H1 (cell line): ENCODE data around the gene RAB35. TPM values are rescaled to one million over a fixed set of nuclear protein-coding genes. Genes with fewer than 3 reads are reported as not detected.

Experiments
- CTCF ChIA-PET: fragments of 300-600 bp; sonication (Branson Sonifier 250); formaldehyde crosslinking; loops from one replicate; lab custom pipeline; 2021; ENCODE audit not compliant: partially characterized antibody; lab: Charles Lee
- POLR2A ChIA-PET: fragments of 300-600 bp; sonication (Branson Sonifier 250); formaldehyde crosslinking; loops from one replicate; lab custom pipeline; 2021; ENCODE audit warnings: inconsistent platforms; ENCODE audit not compliant: partially characterized antibody; lab: Charles Lee
- DNase-seq, 2 experiments: peaks; one replicate each; pipeline versions ENCODE4 v3.0.0 to v3.0.0-alpha.2; 2010 to 2022; ENCODE audit warnings: low spot score in 2 of 2, low read depth in 1 of 2, mixed read lengths in 1 of 2
- FAIRE-seq: peaks from 2 replicates; lab custom pipeline; 2011; peaks lifted over from hg19 to GRCh38; lab: Jason Lieb, UNC
- H2AFZ ChIP-seq: 2 replicates; pipeline ENCODE4 v1.8.1; 2012; ENCODE audit warnings: low read length, inconsistent platforms
- H2AK5ac ChIP-seq: 2 replicates; pipeline ENCODE4 v1.6.1; 2013; ENCODE audit warnings: low read depth, low read length
- H2BK120ac ChIP-seq: replicated peaks from 2 replicates; pipeline ENCODE3; 2013; ENCODE audit warnings: low read depth, low read length, inconsistent platforms
- H2BK12ac ChIP-seq: 2 replicates; pipeline ENCODE4 v1.6.1; 2013; ENCODE audit warnings: low read depth, low read length
- H2BK15ac ChIP-seq: 2 replicates; pipeline ENCODE4 v1.6.1; 2013; ENCODE audit warnings: low read length
- H2BK20ac ChIP-seq: 2 replicates; pipeline ENCODE4 v1.6.1; 2013; ENCODE audit warnings: low read length
- H2BK5ac ChIP-seq: 2 replicates; pipeline ENCODE4 v1.6.1; 2013; ENCODE audit warnings: low read depth, low read length
- H3K14ac ChIP-seq: 2 replicates; pipeline ENCODE4 v1.6.1; 2013; ENCODE audit warnings: inconsistent platforms; ENCODE audit not compliant: insufficient read length
- H3K18ac ChIP-seq: 2 replicates; pipeline ENCODE4 v1.6.1; 2013; ENCODE audit warnings: low read length; ENCODE audit errors: extremely low read depth
- H3K23ac ChIP-seq: 2 replicates; pipeline ENCODE4 v1.6.1; 2013; ENCODE audit warnings: inconsistent platforms; ENCODE audit not compliant: insufficient read length
- H3K23me2 ChIP-seq: 2 replicates; pipeline ENCODE4 v1.6.1; 2013; ENCODE audit warnings: low read depth, low read length
- H3K27ac ChIP-seq: 2 replicates; pipeline ENCODE4 v1.6.1; 2011; ENCODE audit warnings: low read depth, low read length, inconsistent platforms
- H3K27me3 ChIP-seq, 4 experiments: replicated peaks in 1 of 4; 1 replicate in 1 of 4; 2 replicates in 3 of 4; pipeline versions ENCODE4 v1.6.1 to v1.8.1; 2011 to 2013; ENCODE audit warnings: low read length in 3 of 4, mild to moderate bottlenecking in 3 of 4, inconsistent platforms in 2 of 4, mixed read lengths in 2 of 4, moderate library complexity in 1 of 4; ENCODE audit not compliant: control insufficient read depth in 3 of 4, insufficient read depth in 3 of 4; ENCODE audit errors: extremely low read depth in 1 of 4
- H3K36me3 ChIP-seq, 4 experiments: 2 replicates each; pipeline versions ENCODE4 v1.6.1 to v1.8.1; 2011 to 2013; ENCODE audit warnings: mild to moderate bottlenecking in 4 of 4, low read length in 3 of 4, moderate library complexity in 2 of 4, control low read depth in 1 of 4, inconsistent platforms in 1 of 4; ENCODE audit not compliant: insufficient read depth in 4 of 4, control insufficient read depth in 2 of 4
- H3K4ac ChIP-seq: replicated peaks from 2 replicates; pipeline ENCODE3; 2013; ENCODE audit warnings: low read length, low read depth, mixed read lengths, inconsistent platforms; ENCODE audit not compliant: insufficient read length
- H3K4me1 ChIP-seq, 4 experiments: replicated peaks in 1 of 4; 1 replicate in 1 of 4; 2 replicates in 3 of 4; pipeline versions ENCODE4 v1.6.1 to v1.8.1; 2011 to 2013; ENCODE audit warnings: low read length in 3 of 4, inconsistent platforms in 2 of 4, mixed read lengths in 1 of 4; ENCODE audit not compliant: insufficient read depth in 4 of 4, control insufficient read depth in 3 of 4
- H3K4me2 ChIP-seq, 2 experiments: 2 replicates each; pipeline versions ENCODE4 v1.6.1 to v1.8.1; 2011 to 2013; ENCODE audit warnings: low read depth in 2 of 2, low read length in 2 of 2, control low read depth in 1 of 2, inconsistent platforms in 1 of 2, mild to moderate bottlenecking in 1 of 2; ENCODE audit not compliant: insufficient read depth in 1 of 2
- H3K4me3 ChIP-seq, 4 experiments: fragments of 200-600, 300-600 bp in 1 of 4; sonication (generic), shearing (Covaris generic), sonication (Bioruptor Twin) in 1 of 4; 2 replicates each; pipeline versions ENCODE4 v1.5.1 to v1.8.1; 2011 to 2016; ENCODE audit warnings: low read length in 4 of 4, low read depth in 3 of 4, control low read depth in 2 of 4, inconsistent platforms in 2 of 4, mild to moderate bottlenecking in 2 of 4, mixed read lengths in 1 of 4, moderate library complexity in 1 of 4; ENCODE audit not compliant: insufficient read depth in 2 of 4; ENCODE audit errors: extremely low read depth in 1 of 4
- H3K56ac ChIP-seq: replicated peaks from 2 replicates; pipeline ENCODE3; 2013; ENCODE audit warnings: low read depth, mild to moderate bottlenecking, mixed read lengths, low read length, inconsistent platforms; ENCODE audit not compliant: insufficient read length
- H3K79me1 ChIP-seq: 2 replicates; pipeline ENCODE4 v1.6.1; 2013; ENCODE audit warnings: low read depth, low read length, control low read depth
- H3K79me2 ChIP-seq, 2 experiments: 2 replicates each; pipeline versions ENCODE4 v1.6.1 to v1.8.1; 2012 to 2013; ENCODE audit warnings: low read length in 2 of 2, mild to moderate bottlenecking in 2 of 2, inconsistent platforms in 1 of 2; ENCODE audit not compliant: insufficient read depth in 2 of 2, control insufficient read depth in 1 of 2
- H3K9ac ChIP-seq, 4 experiments: replicated peaks in 1 of 4; 1 replicate in 1 of 4; 2 replicates in 3 of 4; pipeline versions ENCODE4 v1.6.1 to v1.8.1; 2011 to 2013; ENCODE audit warnings: low read depth in 3 of 4, low read length in 3 of 4, control low read depth in 2 of 4, mild to moderate bottlenecking in 2 of 4, moderate library complexity in 2 of 4, inconsistent platforms in 1 of 4; ENCODE audit errors: extremely low read depth in 1 of 4
- H3K9me3 ChIP-seq, 2 experiments: 2 replicates each; pipeline versions ENCODE4 v1.6.1 to v1.8.1; 2012 to 2013; ENCODE audit warnings: mild to moderate bottlenecking in 2 of 2, moderate library complexity in 2 of 2, control low read depth in 1 of 2, inconsistent platforms in 1 of 2, low read depth in 1 of 2, low read length in 1 of 2, mixed read lengths in 1 of 2; ENCODE audit not compliant: insufficient read depth in 2 of 2
- H4K20me1 ChIP-seq, 2 experiments: replicated peaks in 1 of 2; 2 replicates each; pipeline versions ENCODE3 to v1.8.1; 2011 to 2013; ENCODE audit warnings: inconsistent platforms in 2 of 2, low read length in 2 of 2, mild to moderate bottlenecking in 1 of 2; ENCODE audit not compliant: insufficient read depth in 2 of 2, control insufficient read depth in 1 of 2
- H4K5ac ChIP-seq: 2 replicates; pipeline ENCODE4 v1.6.1; 2013; ENCODE audit warnings: low read length, low read depth, mixed read lengths, inconsistent platforms; ENCODE audit not compliant: insufficient read length
- H4K8ac ChIP-seq: 2 replicates; pipeline ENCODE4 v1.8.0; 2013; ENCODE audit warnings: mild to moderate bottlenecking, moderate library complexity, low read length, inconsistent platforms; ENCODE audit not compliant: insufficient read depth; ENCODE audit errors: extremely low read depth
- H4K91ac ChIP-seq: replicated peaks from 2 replicates; pipeline ENCODE3; 2013; ENCODE audit warnings: low read length, mixed read lengths, inconsistent platforms; ENCODE audit not compliant: insufficient read length
- ATF2 ChIP-seq: IDR thresholded peaks from 2 replicates; pipeline ENCODE4 v1.6.1; 2012; ENCODE audit warnings: low read length, inconsistent platforms
- CREB1 ChIP-seq: IDR thresholded peaks from 2 replicates; pipeline ENCODE4 v1.6.1; 2012; ENCODE audit warnings: inconsistent platforms
- EP300 ChIP-seq, 2 experiments: IDR thresholded peaks; 1 replicate in 1 of 2; 2 replicates in 1 of 2; pipeline ENCODE4 v1.6.1; 2011 to 2012; ENCODE audit warnings: low read depth in 2 of 2, low read length in 2 of 2, mild to moderate bottlenecking in 2 of 2, borderline replicate concordance in 1 of 2, inconsistent platforms in 1 of 2, moderate library complexity in 1 of 2
- HDAC6 ChIP-seq: IDR thresholded peaks from one replicate; pipeline ENCODE4 v1.7.1; 2012; ENCODE audit warnings: low read depth, mild to moderate bottlenecking, inconsistent platforms, low read length, moderate library complexity
- KDM4A ChIP-seq: IDR thresholded peaks from one replicate; pipeline ENCODE4 v1.7.1; 2012; ENCODE audit warnings: low read depth, mild to moderate bottlenecking, moderate library complexity, low read length, inconsistent platforms; ENCODE audit not compliant: severe bottlenecking
- KDM5A ChIP-seq: fragments of 200-600 bp; IDR thresholded peaks from 2 replicates; pipeline ENCODE4 v1.7.1; 2012; ENCODE audit warnings: mild to moderate bottlenecking, low read length, inconsistent platforms, mixed read lengths
- SAP30 ChIP-seq: fragments of 300-600 bp; sonication (generic); IDR thresholded peaks from 2 replicates; pipeline ENCODE4 v1.7.1; 2012; ENCODE audit warnings: low read length, moderate library complexity, mild to moderate bottlenecking, inconsistent platforms; ENCODE audit not compliant: insufficient read depth, insufficient replicate concordance
- SP2 ChIP-seq: IDR thresholded peaks from 2 replicates; pipeline ENCODE4 v1.6.1; 2012; ENCODE audit warnings: mild to moderate bottlenecking, low read length, inconsistent platforms
- SP4 ChIP-seq: IDR thresholded peaks from 2 replicates; pipeline ENCODE4 v1.6.1; 2012; ENCODE audit warnings: low read length, inconsistent platforms
- TCF12 ChIP-seq: IDR thresholded peaks from 2 replicates; pipeline ENCODE4 v1.6.1; 2011; ENCODE audit warnings: low read depth, mild to moderate bottlenecking, low read length
- WGBS, 2 experiments: shearing (Covaris generic) in 1 of 2; methylation state at CpG; one replicate each; pipeline versions ENCODE4 v1.1.6 to v1.1.7; 2013 to 2015; ENCODE audit warnings: low lambda C conversion rate in 2 of 2, mixed read lengths in 2 of 2, inconsistent platforms in 1 of 2, low coverage in 1 of 2, missing lambda C conversion rate in 1 of 2; ENCODE audit not compliant: insufficient replicate concordance in 2 of 2, insufficient coverage in 1 of 2, insufficient read length in 1 of 2; ENCODE audit errors: extremely low coverage in 1 of 2, missing lambda C conversion rate in 1 of 2; 5-methylcytosine and 5-hydroxymethylcytosine counted together
- polyA plus RNA-seq, 7 experiments: library from polyadenylated mRNA; depleted of rRNA in 3 of 7; stranded (reverse) in 5 of 7; unstranded in 2 of 7; fragments of >200 nt in 5 of 7; fragments of 200-250 nt in 2 of 7; gene quantifications; 1 replicate in 5 of 7; 2 replicates in 1 of 7; 4 replicates in 1 of 7; pipeline versions ENCODE4 v1.2.1 to v1.2.3, GENCODE V29; 2011 to 2013; ENCODE audit warnings: missing spikeins in 2 of 7, mixed read lengths in 2 of 7
- total RNA-seq: library from RNA; stranded (reverse); fragmentation: NEBNext Ultra II Directional; extraction: Animal tissue kit (Norgen Biotek cat#: 25700); gene quantifications from 2 replicates; pipeline ENCODE4 v1.2.1, GENCODE V29; 2021

Gene RAB35
- total and polyA plus RNA-seq, 2 of the 8 experiments (the other 6 are each of a cell fraction or from before 2014, with no cell fraction given), result 33.4 to 39.0 TPM

GRCh38 chr12:120079411-120080400, 36.8 kb downstream of the RAB35 start:
- Histone ChIP-seq H2BK12ac (no peak overlapping the region), H3K14ac (no peak overlapping the region), H3K27me3 (no peaks in the 10 kb centered on the region), H3K79me2 (no peaks in the 10 kb centered on the region), H3K4me2 (no peak overlapping the region), H3K9ac (no peak overlapping the region), H4K20me1 (peaks cover 0 to 2% of the 10 kb centered on the region in 2 experiments), H3K4me3 (no peak overlapping the region), H3K23me2 (no peaks in the 10 kb centered on the region), H2BK20ac (no peak overlapping the region), H3K36me3 (no peaks in the 10 kb centered on the region), H3K27ac (no peak overlapping the region), H4K91ac (no peak overlapping the region), H3K23ac (no peak overlapping the region), H2BK120ac (no peak overlapping the region), H2AK5ac (no peak overlapping the region), H4K5ac (no peak overlapping the region), H3K4ac (no peak overlapping the region), H3K56ac (no peak overlapping the region), H2BK5ac (peak overlapping the region; percentile 35; the same call in 1 of the 2 replicates), H2BK15ac (peak overlapping the region; percentile 46; the same call in 1 of the 2 replicates), H4K8ac (no peak overlapping the region), H3K79me1 (no peaks in the 10 kb centered on the region), H3K9me3 (no peaks in the 10 kb centered on the region), H2AFZ (no peak overlapping the region), H3K18ac (no peak overlapping the region), H3K4me1 (no peaks in the 10 kb centered on the region)
- WGBS, 2 experiments, result 91% methylated on average over 9 of the region's 9 CpGs; no CpG with 5 or more reads in 1 of the 2 experiments
- ChIA-PET CTCF (interaction anchor here (0.6 to 1.9 kb wide), 8 partner anchors 7 to 1362 kb away, joined by 3 to 10 read pairs (median 4); no protein-coding TSS in a partner anchor), POLR2A (interaction anchor here (1.0 to 1.7 kb wide), 6 partner anchors 11 to 213 kb away, joined by 3 to 6 read pairs (median 3); partner anchors contain the start of gene RNU4-1)
- FAIRE-seq (no peak), DNase-seq (no peak)
- no peak for TF ChIP-seq SAP30
- TF ChIP-seq CREB1, result no peak
- TF ChIP-seq SP2, result no peak
- no peak for TF ChIP-seq TCF12
- TF ChIP-seq KDM4A, result no peak
- TF ChIP-seq HDAC6, result no peak
- no peak for TF ChIP-seq KDM5A
- no peak for TF ChIP-seq ATF2
- TF ChIP-seq EP300 (IDR thresholded peaks at IDR 0.05; ENCODE audit: borderline replicate concordance in 1 of 2, low read depth in 2 of 2, low read length in 2 of 2), result no peak
- no peak for TF ChIP-seq SP4
